Astrocyte of the cerebellum (primary cell): ENCODE data around the gene PRKD3.

Experiments
- DNase-seq: peaks from one replicate; pipeline ENCODE4 v3.0.0-alpha.2; 2011; ENCODE audit warnings: low read depth
- H3K4me3 ChIP-seq: 2 replicates; pipeline ENCODE4 v1.5.1; 2011; ENCODE audit warnings: mild to moderate bottlenecking, low read depth, low read length, moderate library complexity
- in situ Hi-C: cut with HindIII; loops from 2 replicates; pipeline ENCODE4 v1.10.0; 2017; ENCODE audit warnings: low sequenced_read_pairs
- TF ChIP-seq, protein P1 (sequence below): IDR thresholded peaks from 2 replicates; pipeline ENCODE4 v1.5.1; 2012; ENCODE audit warnings: low read length, low read depth, moderate library complexity, mild to moderate bottlenecking; ENCODE audit errors: missing control alignments

Gene PRKD3

DNA sequence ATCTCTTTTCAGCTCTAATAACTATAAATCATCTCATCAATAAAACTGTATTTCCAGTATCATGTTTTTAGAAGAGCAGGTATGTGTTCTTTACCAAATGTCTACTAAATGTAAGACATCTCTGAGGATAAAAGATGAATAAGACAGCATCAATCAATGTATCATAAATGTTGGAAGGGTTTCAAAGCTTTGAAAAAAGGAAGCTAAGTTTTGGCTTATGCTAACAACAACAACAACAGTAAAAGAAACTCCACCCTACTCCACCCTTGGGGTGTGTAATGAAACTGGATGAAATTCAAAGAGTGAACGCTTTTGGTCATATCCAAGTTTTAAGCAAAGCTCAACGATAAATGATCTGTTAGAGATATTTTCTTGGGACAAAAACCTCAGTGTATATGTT is 17.1 kb downstream of the PRKD3 start:
- in situ Hi-C loops: no loop called here
- no peak overlapping the region for H3K4me3 ChIP-seq
- TF ChIP-seq, protein P1, sequence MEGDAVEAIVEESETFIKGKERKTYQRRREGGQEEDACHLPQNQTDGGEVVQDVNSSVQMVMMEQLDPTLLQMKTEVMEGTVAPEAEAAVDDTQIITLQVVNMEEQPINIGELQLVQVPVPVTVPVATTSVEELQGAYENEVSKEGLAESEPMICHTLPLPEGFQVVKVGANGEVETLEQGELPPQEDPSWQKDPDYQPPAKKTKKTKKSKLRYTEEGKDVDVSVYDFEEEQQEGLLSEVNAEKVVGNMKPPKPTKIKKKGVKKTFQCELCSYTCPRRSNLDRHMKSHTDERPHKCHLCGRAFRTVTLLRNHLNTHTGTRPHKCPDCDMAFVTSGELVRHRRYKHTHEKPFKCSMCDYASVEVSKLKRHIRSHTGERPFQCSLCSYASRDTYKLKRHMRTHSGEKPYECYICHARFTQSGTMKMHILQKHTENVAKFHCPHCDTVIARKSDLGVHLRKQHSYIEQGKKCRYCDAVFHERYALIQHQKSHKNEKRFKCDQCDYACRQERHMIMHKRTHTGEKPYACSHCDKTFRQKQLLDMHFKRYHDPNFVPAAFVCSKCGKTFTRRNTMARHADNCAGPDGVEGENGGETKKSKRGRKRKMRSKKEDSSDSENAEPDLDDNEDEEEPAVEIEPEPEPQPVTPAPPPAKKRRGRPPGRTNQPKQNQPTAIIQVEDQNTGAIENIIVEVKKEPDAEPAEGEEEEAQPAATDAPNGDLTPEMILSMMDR: no peak
- no peak for DNase-seq

DNA sequence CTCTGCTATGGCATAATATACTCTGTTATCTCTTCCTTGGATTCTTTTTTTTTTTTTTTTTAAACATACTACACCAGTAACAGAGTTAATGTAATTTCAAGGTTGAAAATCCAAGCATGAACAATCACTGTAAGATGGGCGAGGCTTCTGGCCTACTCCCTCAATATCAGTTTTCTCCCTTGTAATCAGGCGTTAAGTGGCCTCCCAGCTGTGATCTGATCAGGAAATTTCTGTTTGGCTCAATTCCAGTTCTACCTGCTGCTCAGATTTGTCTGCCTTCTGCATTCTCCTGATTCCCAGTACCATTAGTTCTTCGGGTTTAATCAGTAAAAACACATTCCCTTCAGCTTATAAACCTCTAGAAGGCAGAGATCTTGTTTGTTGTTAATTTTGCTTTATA is 18.6 kb downstream of the PRKD3 start:
- in situ Hi-C loops: no loop called here
- no peak overlapping the region for H3K4me3 ChIP-seq
- DNase-seq: no peak
- TF ChIP-seq, protein P1: no peak

DNA sequence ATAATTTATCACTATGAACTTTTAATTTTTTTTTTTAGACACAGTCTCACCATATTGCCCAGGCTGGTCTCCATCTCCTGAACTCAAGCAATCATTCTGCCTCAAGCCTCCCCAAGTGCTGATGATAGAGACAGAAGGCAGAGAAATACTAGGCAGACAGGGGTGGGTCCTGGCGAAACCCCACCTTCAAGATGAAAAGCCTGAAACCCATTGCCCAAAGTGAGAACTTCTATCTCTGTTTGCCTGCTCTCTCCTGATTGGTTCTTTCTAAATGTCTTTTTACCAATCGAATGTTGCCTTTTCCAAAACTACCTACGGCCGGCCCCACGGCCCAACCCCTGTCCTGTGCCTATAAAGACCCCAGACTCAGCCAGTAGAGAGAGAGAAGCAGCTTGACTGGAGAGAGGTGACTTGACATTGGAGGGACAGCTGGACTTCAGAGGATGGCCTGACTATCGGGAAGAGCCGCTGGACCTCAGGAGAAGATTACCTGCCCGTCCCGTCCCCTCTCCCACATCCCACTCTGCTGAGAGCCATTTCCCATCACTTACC is 21.9 kb downstream of the PRKD3 start:
- in situ Hi-C loops: no loop called here
- TF ChIP-seq, protein P1: no peak
- no peak overlapping the region for H3K4me3 ChIP-seq
- DNase-seq: no peak

DNA sequence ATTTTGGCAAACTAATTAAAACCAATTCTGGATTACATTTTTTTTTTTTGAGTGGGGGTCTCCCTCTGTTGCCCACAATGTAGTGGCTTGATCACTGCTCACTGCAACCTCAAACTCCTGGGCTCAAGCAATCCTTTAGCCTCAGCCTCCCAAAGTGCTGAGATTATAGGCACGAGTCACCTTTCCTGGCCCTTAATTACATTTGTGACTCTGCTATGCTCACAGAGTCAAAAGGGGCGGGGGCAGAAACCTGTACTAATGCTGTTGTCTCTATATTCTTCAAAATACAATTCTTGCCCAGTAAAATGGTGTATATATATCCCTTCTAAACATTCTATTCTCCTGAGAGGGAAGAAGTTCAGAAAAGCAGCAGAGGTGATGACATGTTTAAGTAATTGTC is 23.2 kb downstream of the PRKD3 start:
- TF ChIP-seq, protein P1: no peak
- in situ Hi-C loops: no loop called here
- DNase-seq: no peak
- no peak overlapping the region for H3K4me3 ChIP-seq

DNA sequence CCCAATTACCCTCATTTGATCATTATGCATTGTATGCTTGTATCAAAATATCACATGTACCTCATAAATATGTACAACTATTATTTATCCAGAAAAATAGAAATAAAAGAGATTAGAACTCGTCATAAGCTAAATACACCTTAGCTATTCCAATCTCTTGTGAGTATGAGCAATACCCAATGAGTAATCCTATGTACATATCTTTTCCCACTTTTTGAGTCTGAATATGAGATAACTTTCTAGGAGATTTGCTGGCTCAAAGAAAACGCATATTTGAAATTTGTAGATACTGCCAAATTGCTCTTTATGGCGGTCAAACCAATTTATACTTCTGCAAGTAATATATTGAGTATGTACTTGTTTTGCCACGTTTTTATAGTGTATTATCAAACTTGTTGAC is 24.1 kb downstream of the PRKD3 start:
- DNase-seq: no peak
- no peak overlapping the region for H3K4me3 ChIP-seq
- TF ChIP-seq, protein P1: no peak
- in situ Hi-C loops: no loop called here

DNA sequence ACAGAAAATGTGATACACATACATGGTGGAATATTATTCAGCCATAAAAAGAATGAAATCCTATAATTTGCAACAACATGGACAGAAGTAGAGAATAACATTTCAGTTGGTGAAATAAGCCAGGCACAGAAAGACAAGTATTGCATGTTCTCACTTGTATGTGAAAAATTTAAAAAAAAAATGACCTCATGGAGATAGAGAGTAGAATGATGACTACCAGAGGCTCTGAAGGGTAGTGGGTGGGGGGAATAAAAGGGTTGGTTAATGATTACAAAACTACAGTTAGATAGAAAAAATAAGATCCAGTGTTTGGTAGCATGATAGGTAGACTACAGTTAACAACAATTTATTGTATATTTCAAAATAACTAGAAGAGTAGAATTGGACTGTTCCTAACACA is 24.5 kb downstream of the PRKD3 start:
- in situ Hi-C loops: no loop called here
- no peak overlapping the region for H3K4me3 ChIP-seq
- DNase-seq: no peak
- TF ChIP-seq, protein P1: no peak

DNA sequence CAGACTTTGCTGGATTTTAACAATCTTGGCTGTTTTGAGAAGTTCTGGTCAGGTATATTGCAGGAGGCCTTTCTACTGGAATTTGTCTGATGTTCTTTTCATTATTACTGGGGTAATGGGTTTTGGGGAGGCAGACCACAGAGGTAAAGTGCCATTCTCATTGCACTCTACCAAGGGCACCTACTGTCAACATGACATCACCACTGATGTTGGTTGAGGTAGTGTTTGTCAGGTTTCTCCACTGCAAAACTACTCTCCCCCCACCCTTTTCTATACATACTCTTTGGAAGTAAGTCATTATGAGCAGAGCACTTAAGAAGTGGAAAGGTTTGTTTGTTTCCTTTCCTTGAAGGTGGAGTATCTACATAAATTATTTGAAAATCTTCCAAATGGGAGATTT is 27.0 kb downstream of the PRKD3 start:
- no peak for DNase-seq
- in situ Hi-C loops: no loop called here
- TF ChIP-seq, protein P1: no peak
- H3K4me3 ChIP-seq: no peak overlapping the region
